NCI-H2196 (cell line): Measurements from ENCODE around the gene ZNF8.
A peak's percentile ranks its signal among the peaks of the same experiment; 100 is the strongest.
"Not testable (repeated sequence)": the region's sequence is repeated elsewhere in the genome, so short reads cannot be mapped to it uniquely, and the experiment has no call there.

Experiments used
- DNase-seq: peaks from one replicate; lab custom pipeline; 2025; ENCODE audit not compliant: unreplicated experiment; lab: John Stamatoyannopoulos, UW

Gene ZNF8

GRCh38 chr19:58334691-58335249 is 56.0 kb downstream of the ZNF8 start:
- no peak for DNase-seq

GRCh38 chr19:58335630-58336029 is 56.9 kb downstream of the ZNF8 start:
- no peak for DNase-seq

GRCh38 chr19:58336216-58336615 is 57.5 kb downstream of the ZNF8 start:
- no peak for DNase-seq

GRCh38 chr19:58336820-58337219 is 58.1 kb downstream of the ZNF8 start:
- DNase-seq, result no peak

GRCh38 chr19:58338336-58338735 is 59.6 kb downstream of the ZNF8 start:
- DNase-seq, result no peak

- DNase-seq, result no peak
Observed at GRCh38 chr19:58338825-58339558, 60.2 kb downstream of the ZNF8 start.

GRCh38 chr19:58345558-58345957 is 66.8 kb downstream of the ZNF8 start:
- DNase-seq, result no peak

GRCh38 chr19:58346961-58347929 is 68.5 kb downstream of the ZNF8 start:
- peak; percentile 28 for DNase-seq

GRCh38 chr19:58348080-58348479 is 69.3 kb downstream of the ZNF8 start:
- not testable (repeated sequence) for DNase-seq

GRCh38 chr19:58349590-58349989 is 70.8 kb downstream of the ZNF8 start:
- DNase-seq, result no peak

GRCh38 chr19:58350001-58350861 is 71.5 kb downstream of the ZNF8 start:
- no peak for DNase-seq

- DNase-seq, result no peak
Observed at GRCh38 chr19:58350871-58351557, 72.3 kb downstream of the ZNF8 start.

GRCh38 chr19:58351558-58351878 is 72.8 kb downstream of the ZNF8 start:
- no peak for DNase-seq

GRCh38 chr19:58351990-58352755 is 73.4 kb downstream of the ZNF8 start:
- DNase-seq, result no peak
